Suppressor macrophage treated with lipopolysaccharide for 1 hour (primary cell): ENCODE data around the gene PRR18.
A peak's percentile ranks its signal among the peaks of the same experiment; 100 is the strongest.

ENCODE experiments used
- DNase-seq, 3 donors: peaks; one replicate each; pipeline ENCODE4 v3.0.0-alpha.2; 2020 to 2022

PRR18 gene

DNA sequence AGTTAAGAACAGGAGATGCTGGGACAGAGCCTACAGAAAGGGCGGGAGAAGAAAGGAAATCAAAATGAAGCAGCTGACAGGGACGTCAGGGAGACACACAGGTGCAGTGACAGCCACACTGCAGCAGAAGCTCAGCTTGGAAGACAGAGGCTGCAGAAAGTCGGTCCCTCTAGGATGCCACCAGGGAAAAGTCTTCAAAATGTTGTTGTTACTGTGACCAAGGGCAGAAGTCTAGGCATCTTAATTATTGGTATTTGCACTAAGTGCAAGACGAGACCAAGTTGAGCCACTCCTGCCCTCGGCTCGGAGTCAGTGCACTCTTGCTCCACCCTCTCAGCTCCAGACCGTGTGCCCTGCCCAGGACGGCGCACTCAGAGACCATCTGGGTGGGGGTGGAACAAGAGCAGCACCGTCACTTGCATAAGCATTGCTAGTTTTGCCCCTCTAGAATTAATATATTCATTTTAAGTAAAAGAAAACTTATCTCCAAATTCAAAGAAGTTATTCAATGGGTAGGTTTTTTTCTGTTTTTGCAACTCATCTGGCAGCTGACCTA is 2.6 kb downstream of the PRR18 start:
- no peak for DNase-seq

DNA sequence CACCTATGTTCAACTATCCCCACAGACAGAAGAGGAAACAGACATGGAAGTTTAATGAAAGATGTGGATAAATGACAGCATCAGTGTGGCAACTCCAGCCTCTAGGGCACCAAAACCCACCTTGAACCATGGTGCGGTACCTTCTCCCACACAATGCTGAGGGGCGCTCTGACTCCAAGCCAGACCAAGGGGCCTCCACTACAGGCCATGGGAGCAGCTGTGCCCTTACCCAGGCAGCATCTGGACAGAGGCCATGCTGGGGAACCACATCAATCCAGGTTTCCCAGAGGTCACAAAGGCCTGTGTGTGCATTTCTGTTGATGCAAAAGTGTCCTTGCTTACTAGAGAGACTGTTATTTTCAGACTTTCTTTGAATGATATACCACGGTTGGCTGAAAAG is 4.1 kb downstream of the PRR18 start:
- DNase-seq: no peak

DNA sequence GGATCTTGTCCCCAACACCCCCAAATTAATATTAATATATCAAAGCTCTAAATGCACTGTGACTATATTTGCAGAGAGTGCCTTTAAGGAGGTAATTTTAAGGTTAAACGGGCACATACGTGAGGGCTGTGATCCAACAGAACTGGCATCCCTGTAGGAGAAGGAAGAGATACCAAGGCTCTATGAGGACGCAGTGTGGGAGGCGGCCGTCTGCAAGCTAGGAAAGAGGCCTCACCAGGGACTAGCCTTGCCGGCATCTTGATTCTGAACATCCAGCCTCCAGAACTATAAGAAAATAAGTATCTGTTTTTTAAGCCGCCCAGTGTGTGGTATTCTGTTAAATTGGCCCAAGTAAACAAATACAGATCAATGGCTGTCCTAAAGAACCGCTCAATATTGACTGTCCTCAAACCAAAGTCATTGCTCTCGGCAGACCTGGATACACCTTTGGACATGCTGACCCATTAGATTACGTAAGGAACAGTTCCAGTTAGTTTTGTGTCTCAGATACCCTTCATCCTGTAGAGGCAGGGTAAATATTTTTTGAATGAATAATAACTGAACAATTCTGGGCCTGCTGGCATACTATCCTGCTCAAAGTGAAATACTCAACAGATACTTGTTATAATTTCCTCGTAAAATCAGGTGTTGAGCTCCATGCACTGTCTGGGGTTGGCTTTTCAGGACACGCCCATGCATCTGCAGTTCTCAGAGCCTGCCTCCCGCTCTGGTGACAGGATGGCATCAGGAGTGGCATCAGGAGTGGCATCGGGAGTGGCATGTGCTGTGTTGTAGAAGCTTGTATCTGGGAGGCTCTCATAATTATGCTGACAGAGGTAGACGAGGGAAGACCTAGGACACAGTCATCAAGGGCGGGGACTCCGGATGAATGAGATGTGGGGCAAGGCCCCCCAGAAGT is 6.3 kb downstream of the PRR18 start:
- DNase-seq: no peak

DNA sequence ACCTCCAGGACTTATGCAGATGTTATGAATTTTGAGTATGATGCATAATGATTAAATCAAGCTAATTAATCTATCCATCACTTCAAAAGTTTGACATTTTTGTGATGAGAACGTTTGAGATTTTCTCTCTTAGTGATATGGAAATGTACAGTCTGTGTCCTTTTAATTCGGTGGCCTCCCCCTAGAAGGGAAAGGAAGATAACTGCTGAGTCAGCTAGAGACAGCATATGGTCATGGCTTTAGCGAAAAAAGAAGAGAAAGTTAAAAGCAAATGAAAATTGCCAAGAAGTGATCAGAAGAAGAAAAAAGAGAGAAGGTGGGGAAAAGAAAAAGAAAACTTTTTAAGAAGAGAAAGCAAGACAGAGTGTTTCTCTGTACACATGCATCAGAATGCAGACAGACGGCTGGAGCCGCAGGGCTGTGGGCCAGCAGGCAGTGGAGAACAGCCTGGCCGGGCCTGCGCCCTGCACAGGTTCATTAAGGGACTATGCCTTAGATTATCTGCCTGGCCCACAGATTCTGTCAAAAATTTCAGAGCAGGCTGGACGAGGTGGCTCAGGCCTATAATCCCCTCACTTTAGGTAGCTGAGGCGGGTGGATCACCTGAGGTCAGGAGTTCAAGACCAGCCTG is 7.7 kb downstream of the PRR18 start:
- DNase-seq: peak in 1 of 3 donors; percentile 5

DNA sequence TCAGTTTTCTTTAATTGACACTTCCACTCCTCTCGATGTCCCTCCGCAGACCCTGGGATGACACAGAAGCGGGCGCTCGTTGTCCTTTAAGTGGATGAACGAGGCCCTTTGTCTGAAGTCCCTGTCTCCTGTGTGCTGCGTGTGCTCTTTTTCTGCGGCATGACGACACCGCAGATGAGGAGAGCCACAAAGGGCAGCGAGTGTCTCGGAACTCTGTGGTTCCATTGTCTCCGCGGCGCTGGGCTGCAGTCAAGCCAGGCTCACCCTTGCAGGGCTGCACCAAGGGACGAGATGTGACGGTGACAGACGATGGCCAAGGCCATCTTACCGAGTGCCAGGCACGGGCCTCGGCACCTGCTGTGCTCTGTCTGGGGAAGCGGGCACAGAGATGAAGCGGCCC is 10.6 kb downstream of the PRR18 start:
- DNase-seq: no peak

DNA sequence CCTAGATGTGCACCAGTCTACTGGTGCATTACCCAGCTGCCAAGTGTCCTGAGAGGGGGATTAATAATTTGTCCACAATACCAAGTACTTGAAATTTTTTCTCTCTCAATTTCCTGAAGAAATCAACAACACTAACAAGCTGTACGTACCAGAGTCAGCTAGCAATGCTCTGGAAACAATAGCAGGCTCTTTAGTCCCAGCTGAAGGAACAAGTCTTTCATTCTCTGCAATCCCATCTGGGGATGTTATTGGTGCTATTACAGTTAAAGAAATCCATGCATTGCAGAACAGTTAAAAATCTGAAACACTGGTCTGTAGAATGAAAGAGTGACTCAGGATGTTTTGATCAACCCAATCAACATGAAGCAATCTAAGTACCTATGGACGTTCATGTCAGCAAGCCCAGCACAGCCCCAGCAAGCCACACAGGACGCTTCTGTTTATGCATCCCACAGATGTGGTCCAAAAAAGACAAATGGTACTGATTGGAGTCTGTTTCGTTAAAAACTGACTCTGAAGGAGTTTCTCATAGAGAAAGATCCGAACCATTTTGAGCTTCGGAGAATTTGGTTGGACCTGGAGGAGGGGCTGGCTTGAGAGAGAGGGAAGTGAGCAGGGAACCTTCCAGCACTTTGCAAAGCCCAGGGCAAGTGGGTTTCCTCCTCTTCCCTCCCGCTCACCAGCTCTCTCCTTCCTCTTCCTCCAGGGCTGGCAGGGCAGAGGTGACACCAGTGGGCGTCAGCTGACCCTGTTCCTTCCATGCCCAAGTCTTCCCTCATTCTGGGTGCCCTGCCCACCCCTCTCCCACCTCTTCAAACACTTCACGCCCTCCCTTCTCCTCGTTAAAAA is 11.9 kb downstream of the PRR18 start:
- peak in 1 of 3 donors; percentile 15 for DNase-seq

DNA sequence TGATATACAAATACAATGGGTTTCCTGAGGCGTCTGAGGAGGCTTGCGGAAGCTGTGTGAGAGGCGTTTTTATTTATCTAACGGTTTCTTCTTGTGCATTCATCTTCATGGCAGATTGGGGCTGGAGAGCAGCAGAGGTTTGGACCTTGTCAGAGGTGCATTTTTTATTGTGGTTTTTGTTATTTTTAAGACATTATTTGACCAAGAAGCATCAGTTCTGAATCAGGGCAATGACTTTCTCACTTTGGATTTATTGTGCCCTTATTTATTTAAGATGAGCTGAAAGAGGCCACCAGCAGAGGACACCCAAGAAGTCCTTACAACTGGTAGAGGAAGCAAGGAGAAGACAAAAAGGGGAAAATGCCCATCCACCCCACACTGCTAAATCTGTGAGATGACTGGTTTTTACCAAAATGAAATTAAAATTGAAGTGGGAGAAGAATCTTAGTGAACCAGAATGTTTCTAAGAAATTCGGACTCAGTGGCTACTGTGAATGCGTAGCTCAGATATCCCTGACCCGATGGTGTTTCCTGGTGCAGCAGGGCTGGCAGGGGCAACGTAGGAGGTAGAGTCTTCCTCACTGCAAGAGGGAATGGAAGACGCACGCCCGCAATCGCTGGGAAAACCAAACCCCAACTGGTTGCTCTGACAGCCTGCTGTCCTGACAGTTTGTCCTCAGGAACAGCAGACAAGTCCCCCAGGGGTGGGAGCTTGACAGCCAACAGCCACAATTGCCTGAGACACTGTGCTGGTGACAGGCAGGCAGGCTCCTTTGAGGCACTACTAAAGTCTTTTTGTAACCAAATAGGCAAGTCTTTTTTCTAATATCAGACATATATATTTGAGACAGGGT is 14.2 kb downstream of the PRR18 start:
- DNase-seq: no peak

DNA sequence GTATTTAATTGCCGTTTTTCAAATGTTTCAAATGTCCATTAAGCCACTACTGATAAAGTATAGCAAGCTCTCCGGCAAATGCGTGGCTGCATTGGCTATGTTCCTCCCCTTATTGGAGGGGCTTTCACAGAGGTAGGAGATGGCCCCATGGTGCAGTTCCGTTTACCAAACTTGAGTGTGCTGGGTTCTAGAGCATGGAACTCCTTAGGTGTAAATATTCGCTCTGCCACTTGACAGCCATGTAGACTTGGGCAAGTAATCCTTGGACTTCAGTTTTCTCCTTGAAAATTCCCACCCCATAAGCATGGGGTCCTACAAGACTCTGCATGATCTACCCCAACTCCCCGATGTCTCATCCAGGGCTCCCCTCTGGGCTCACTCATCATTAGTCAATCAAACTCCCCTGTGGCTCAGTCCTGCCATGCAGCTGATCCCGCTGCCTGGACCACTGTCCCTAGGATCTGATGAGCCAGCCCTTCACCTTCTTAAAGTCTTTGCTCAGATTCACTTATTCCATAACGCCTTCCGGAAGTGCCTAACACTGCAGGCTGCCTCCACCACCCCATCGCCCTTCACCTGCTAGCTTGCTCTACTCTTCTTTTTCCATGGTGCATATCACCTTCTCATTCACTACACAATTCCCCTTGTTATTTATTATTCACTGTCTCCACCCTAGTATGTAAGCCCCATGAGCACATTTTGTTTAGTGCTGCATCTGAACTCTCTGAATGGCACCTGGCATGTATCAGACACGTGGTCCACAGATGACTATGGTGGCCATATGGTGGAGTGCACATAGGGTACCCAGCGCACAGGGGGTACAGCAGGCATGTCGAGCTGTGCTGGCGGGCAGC is 18.8 kb downstream of the PRR18 start:
- DNase-seq: no peak

DNA sequence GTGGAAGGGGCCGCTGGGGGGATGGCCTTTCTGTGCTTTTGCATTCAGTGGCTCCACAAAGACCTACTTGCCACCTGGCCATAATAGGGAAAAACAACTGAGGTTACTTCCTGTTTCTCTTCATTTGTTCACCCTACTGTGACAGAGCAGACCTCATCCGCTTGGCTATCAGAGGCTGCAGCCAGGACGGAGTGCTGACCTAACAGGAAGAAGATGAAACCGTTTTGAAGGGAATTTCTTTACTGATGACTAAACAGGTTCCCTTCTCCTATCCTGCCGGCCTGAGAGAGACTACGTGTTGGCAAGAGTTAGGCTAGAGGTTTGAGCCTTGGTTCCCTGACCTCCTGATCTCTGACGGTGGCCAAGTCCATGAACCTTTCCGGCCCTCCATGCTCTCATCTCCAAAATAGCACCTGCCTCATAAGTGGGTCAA is 21.3 kb downstream of the PRR18 start:
- peak; percentile 82 to 90 (median 86) for DNase-seq

DNA sequence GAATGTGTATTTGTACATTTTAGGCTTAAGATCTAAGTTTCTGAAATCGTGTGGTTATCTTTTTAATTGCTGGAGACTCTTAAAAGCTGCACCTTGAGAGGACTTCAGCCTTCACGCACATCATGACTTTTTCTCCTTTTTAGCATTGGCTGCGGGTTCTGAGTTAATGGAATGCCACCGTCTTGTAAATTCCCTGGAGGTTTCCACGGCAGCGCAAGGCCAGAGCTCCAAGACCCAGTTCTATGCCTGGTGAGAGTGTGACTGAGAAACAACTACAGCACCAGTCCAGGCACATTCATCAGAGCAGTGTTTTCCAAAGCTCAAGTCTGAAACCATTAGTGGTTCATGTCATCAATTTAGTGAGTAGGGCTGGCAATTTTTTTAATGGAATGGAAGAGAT is 23.0 kb downstream of the PRR18 start:
- no peak for DNase-seq

DNA sequence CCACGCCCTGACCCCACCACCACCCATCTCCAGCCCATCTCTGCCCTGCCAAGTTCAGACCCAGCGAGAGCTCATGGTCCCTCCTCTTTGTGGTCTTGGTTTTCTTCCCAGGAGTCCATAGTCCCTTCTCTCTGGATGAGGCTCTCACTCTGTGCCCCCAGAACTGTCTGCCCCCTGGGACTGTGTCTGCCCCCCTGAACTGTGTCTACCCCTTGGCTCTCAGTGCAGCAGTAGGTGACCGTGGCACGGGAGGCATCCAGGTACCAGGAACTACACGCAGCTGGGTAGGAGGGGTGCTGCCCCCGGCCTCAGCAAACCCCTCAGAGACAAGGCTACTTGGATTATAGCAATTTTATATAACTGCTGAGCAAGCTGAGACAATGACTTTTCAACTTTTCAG is 23.6 kb downstream of the PRR18 start:
- DNase-seq: no peak

DNA sequence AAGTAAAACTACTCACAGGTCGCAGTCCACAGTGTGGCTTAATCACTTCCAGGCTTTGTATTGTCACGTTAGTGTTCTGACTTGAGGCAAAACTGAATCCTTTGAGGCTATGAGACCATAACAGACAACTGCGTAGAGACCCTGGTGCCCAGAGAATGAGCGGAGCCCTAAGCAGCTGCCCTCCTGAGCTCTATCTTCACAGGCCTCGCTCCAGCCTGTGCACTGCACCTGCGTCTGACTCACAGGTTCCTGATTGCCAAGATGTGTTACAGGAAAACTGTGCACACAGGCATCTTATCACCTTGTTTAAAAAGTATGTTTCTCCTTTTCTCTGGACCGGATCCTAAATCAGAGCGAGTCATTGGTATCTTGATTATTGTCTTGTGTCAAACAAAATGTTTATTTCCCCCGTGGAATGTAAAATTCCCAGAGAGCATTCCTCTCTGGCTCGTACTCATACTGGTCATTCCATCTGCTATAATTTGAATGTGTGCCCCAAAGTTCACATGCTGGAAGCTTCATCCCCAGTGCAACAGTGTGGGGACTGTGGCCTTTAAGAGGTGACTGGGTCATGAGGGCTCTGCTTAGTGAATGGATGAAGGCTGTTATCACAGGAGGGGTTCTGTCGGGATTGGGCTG is 25.7 kb downstream of the PRR18 start:
- DNase-seq: no peak

DNA sequence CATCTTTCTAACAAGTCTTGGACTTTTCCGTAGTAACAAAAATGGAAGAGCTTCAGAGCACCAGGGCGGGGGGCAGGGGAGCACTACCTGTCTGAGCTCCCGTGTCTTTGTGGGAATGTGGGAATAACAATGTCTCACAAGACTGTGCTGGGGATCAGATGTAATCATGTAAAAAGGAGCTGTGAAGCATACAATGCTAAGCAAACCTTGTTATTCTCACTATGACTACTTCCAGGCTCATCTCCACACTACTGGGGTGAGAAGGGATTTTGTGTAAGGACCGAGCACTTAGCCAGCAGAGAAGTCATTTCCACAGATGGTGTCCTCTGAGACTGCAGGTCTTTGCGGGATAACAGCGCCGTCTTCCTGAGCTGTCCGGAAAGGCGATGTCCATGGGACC is 27.1 kb downstream of the PRR18 start:
- no peak for DNase-seq

DNA sequence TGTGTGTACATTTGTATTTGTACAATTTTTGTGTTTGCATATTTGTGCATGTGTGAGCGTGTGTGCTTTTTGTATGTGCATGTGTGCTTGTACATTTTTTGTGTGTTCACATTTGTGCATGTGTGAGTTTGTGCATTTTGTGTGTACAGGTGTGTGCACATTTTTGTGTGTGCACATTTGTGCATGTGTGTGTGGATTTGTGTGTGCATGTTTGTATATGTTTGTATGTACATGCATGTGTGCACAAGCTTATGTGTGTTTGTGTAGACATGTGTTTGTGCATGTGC is 28.9 kb downstream of the PRR18 start:
- no peak for DNase-seq

DNA sequence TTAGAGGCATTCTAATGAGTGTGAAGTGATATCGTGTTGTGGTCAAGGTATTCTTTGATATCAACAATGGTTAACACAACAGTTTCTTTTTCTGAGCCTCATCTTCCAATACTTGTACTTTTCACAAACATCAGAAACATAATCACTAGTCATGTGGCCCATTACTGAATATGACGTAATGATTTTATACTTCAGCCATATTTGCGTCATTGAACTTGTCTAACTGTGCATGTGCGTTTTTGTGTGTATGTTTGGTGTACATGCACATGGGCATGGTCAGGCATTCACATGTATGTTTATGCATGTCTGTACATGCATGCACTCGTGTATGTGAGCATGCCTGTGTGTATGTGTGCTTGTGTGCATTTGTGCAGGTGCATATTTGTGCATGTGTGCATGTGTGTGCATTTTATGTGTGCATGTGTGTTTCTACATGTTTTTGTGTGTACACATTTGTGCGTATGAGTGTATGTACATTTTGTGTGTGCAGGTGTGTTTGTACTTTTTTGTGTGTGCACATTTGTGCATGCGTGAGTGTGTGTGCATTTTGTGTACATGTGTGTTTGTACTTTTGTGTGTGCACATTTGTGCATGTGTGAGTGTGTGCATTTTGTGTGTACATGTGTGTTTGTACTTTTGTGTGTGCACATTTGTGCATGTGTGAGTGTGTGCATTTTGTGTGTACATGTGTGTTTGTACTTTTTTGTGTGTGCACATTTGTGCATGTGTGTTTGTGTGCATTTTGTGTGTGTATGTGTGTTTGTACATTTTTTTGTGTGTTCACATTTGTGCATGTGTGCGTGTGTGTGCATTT is 29.4 kb downstream of the PRR18 start:
- no peak for DNase-seq

DNA sequence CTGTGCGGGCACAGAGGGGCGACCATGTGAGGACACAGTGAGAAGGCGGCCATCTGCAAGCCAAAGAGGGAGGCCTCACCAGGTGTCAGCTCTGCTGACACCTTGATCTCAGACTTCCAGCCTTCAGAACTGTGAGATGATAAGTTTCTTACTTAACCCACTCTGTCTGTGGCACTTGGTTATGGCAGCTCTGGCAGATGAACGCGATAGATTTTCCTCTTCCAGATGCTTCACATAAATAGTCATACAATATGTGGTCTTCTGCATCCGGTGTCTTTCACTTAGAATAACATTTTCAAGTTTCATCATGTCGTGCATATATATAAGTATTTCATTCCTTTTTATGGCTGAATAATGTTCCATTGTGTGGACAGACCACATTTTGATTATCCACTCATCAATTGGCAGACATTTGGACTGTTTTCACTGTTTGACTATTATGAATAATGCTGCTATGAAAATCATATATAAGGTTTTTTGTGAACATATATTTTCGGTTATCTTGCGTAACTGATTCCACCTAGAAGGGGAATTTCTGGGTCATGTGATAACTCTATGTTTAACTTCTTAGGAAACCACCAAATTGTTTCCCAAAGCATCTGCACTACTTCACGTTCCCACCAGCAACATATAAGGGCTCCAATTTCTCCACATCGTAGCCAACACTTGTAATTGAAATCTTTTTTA is 30.2 kb downstream of the PRR18 start:
- DNase-seq: peak in 2 of 3 donors; percentile 15 to 33

DNA sequence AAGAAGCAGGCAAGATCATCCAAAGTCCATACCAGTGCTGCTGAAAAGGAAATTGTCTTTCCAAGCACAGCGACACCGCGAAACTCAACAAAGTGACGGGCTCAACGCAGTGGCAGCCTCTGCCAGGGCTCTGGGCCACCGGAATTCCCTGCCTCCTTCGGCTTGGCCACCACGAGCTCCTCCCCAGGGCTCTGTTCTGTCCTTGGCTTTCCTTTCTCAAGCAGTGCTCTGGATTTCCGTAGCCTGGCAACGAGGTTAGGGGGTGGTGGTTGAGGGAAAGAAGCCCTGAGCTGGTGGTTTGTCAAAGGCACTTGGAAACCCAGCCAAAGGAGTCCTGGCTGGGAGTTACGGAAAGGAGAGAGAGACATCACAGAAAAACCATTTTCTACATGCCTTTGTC is 31.2 kb downstream of the PRR18 start:
- peak in 1 of 3 donors; percentile 20 for DNase-seq

DNA sequence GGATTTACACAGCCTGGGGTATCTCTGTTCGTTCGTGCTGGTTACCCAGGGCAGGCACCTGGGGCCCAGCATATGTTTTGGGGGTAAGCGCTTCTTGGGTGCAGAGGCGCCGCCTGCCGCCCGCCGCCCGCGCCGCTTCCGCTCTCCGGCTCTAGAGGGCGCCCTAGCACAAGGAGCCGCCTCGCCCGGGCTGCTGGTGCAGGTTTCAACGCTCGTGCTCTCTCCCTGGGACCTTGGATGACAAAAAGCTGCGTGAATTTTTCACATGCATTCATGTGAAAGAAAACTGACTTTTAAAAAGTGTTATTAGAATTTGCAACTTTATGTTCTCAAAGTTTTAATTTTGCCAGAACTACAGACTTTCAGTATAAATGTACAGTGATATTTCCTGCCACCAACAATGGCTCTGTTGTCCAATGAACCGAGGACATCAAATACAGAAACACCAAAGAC is 32.5 kb downstream of the PRR18 start:
- DNase-seq: peak; percentile 69 to 84 (median 80)

DNA sequence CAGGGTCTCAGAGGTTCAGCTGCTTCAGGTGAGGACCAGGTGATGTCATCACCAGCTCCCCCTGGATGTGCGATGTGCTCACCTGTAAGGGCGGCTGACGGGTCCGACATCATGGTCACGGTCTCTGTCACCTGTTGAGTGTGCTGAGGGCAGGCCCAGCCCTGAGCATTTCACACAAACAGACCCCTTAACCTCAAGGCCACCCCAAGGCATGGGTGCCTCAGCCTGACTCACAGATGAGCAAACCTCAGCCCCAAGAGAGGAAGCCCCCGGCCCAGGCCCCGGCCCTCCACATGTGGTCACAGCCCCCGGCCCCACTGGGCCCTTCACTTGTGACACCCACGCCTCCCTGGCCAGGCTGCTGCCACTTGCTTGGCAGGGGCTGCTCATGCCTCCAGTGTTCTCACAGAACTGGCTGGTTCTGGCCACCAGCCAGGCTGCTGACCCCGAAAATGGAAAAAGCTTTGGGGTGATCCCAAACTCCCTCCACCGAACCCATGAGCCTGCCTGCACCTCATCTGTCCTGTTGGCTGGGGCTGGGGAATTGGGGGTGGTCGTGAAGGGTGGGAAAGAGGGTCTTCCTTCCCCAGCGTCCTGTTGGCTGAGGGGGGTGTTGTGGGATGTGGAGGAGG is 33.3 kb downstream of the PRR18 start:
- no peak for DNase-seq
